IMR-90 (cell line): Measurements from ENCODE around the gene SEMA6D.

ENCODE experiments used
- FOS ChIP-seq: fragments of 150-350 bp; IDR thresholded peaks from 2 replicates; pipeline ENCODE4 v1.6.1; 2016; ENCODE audit warnings: low read depth, low read length
- POLR2A ChIP-seq: IDR thresholded peaks from 2 replicates; pipeline ENCODE4 v1.6.1; 2012; ENCODE audit warnings: mild to moderate bottlenecking, low read depth, low read length
- RAD21 ChIP-seq: IDR thresholded peaks from 2 replicates; pipeline ENCODE4 v1.6.1; 2012; ENCODE audit warnings: low read length, improper control_type of control experiment
- RCOR1 ChIP-seq: IDR thresholded peaks from 2 replicates; pipeline ENCODE4 v1.6.1; 2012; ENCODE audit warnings: mild to moderate bottlenecking, low read length, improper control_type of control experiment; ENCODE audit not compliant: insufficient replicate concordance
- TF ChIP-seq, protein P1 (sequence below): conservative IDR thresholded peaks from 2 replicates; pipeline ENCODE4 v1.5.1; 2012; ENCODE audit warnings: mild to moderate bottlenecking, low read depth, low read length, improper control_type of control experiment
- TF ChIP-seq, protein P2 (sequence below): fragments of 150-350 bp; IDR thresholded peaks from 2 replicates; pipeline ENCODE4 v1.6.1; 2017; ENCODE audit warnings: mild to moderate bottlenecking, antibody characterized with exemption, low read length, low read depth

DNA sequence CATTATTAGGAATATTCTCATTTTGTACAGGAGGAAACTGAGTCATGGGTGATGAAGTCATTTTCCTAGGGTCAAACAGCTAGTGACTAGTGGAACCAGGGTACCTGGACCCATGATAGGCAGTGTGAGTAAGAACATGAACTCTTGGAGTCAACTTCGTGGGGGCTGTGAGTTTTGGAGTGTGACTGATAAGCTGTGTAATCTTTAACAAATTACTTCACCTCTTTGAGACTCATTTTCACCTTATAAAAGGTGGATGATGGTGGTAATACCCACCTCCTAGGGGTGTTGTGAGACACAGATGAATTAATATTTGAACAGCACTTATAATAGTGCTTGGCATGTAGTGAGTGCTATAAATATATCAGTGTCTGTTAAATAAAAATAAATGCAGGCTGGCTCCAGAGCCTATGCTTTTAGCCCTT is 9.1 kb downstream of the SEMA6D start:
- TF ChIP-seq, protein P1, sequence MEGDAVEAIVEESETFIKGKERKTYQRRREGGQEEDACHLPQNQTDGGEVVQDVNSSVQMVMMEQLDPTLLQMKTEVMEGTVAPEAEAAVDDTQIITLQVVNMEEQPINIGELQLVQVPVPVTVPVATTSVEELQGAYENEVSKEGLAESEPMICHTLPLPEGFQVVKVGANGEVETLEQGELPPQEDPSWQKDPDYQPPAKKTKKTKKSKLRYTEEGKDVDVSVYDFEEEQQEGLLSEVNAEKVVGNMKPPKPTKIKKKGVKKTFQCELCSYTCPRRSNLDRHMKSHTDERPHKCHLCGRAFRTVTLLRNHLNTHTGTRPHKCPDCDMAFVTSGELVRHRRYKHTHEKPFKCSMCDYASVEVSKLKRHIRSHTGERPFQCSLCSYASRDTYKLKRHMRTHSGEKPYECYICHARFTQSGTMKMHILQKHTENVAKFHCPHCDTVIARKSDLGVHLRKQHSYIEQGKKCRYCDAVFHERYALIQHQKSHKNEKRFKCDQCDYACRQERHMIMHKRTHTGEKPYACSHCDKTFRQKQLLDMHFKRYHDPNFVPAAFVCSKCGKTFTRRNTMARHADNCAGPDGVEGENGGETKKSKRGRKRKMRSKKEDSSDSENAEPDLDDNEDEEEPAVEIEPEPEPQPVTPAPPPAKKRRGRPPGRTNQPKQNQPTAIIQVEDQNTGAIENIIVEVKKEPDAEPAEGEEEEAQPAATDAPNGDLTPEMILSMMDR, result no peak
- TF ChIP-seq POLR2A (no peak), RCOR1 (no peak), RAD21 (no peak), FOS (no peak)
- TF ChIP-seq, protein P2, sequence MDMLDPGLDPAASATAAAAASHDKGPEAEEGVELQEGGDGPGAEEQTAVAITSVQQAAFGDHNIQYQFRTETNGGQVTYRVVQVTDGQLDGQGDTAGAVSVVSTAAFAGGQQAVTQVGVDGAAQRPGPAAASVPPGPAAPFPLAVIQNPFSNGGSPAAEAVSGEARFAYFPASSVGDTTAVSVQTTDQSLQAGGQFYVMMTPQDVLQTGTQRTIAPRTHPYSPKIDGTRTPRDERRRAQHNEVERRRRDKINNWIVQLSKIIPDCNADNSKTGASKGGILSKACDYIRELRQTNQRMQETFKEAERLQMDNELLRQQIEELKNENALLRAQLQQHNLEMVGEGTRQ, result no peak
